Adrenal gland (tissue), 12 donors: ENCODE results near the gene S100A7A. TPM values are rescaled to one million over a fixed set of nuclear protein-coding genes. Genes with fewer than 3 reads are reported as not detected.
"Not testable (repeated sequence)": the region's sequence is repeated elsewhere in the genome, so short reads cannot be mapped to it uniquely, and the experiment has no call there.

ENCODE experiments used
- DNase-seq, 7 donors: peaks; one replicate each; pipeline ENCODE4 v3.0.0-alpha.2; 2019 to 2020
- H3K27ac ChIP-seq, 5 donors: fragments of 200-600 bp; sonication (generic) in 4 of 5; 1 replicate in 3 of 5; 2 replicates in 2 of 5; pipeline versions ENCODE4 v1.5.1 to v1.8.0; 2016 to 2020; ENCODE audit warnings: mild to moderate bottlenecking in 1 of 5
- H3K27me3 ChIP-seq: fragments of 200-600 bp; 2 replicates; pipeline ENCODE4 v1.8.0; 2021
- H3K36me3 ChIP-seq, 2 donors: fragments of 200-600 bp; replicated peaks in 1 of 2; 1 replicate in 1 of 2; 2 replicates in 1 of 2; pipeline versions ENCODE4 v1.5.1 to v1.8.0; 2018 to 2022
- H3K4me1 ChIP-seq, 2 donors: fragments of 200-600 bp; replicated peaks in 1 of 2; 1 replicate in 1 of 2; 2 replicates in 1 of 2; pipeline versions ENCODE4 v1.5.1 to v1.8.0; 2018 to 2021
- H3K4me3 ChIP-seq, 4 donors: fragments of 200-600 bp; sonication (generic) in 3 of 4; one replicate each; pipeline ENCODE4 v1.5.1; 2016 to 2018
- H3K9me3 ChIP-seq, 3 donors: fragments of 200-600 bp; sonication (generic) in 1 of 3; replicated peaks in 1 of 3; 1 replicate in 2 of 3; 2 replicates in 1 of 3; pipeline versions ENCODE4 v1.5.1 to v1.8.0; 2016 to 2021
- POLR2A ChIP-seq, 2 donors: fragments of 450-650 bp; IDR thresholded peaks; one replicate each; pipeline ENCODE4 v1.6.1; 2017; ENCODE audit warnings: antibody characterized with exemption in 2 of 2, mild to moderate bottlenecking in 2 of 2, moderate library complexity in 1 of 2
- WGBS, 4 donors: extraction: QIAGEN DNeasy Blood & Tissue Kit in 2 of 4; methylation state at CpG; one replicate each; pipeline versions ENCODE4 v1.1.5 to v1.1.7; 2013 to 2017; 5-methylcytosine and 5-hydroxymethylcytosine counted together
- intact Hi-C, 2 donors: fragments of 100-400 bp; cut with DNase I; formaldehyde crosslinking; loops; one replicate each; pipeline versions ENCODE4 v1.14.1 to v1.15.0; 2022 to 2023
- polyA plus RNA-seq, 3 donors: library from polyadenylated mRNA; stranded (reverse); fragments of 200-250 nt in 2 of 3; fragments of 350-450 nt in 1 of 3; fragmentation: Illumina TruSeq in 1 of 3; extraction: RNeasy Lipid Tissue Mini Kit (QIAGEN cat#74804) in 1 of 3; gene quantifications; one replicate each; pipeline ENCODE4 v1.2.3, GENCODE V29; 2013 to 2014
- total RNA-seq, 9 donors: library from RNA; depleted of rRNA in 4 of 9; stranded (reverse); fragments of >200 nt in 4 of 9; fragments of 120-200 nt in 1 of 9; fragmentation: NEBNext Ultra II Directional in 1 of 9; extraction: Animal tissue kit (Norgen Biotek cat#: 25700) in 1 of 9; gene quantifications; one replicate each; pipeline versions ENCODE4 v1.1.0 to v1.2.4, GENCODE V29; 2013 to 2023
- TF ChIP-seq, protein P1 (sequence below), 6 experiments: fragments of 450-650 bp in 4 of 6; fragments of 200-600 bp in 2 of 6; sonication (generic) in 1 of 6; IDR thresholded peaks; 1 replicate in 5 of 6; 2 replicates in 1 of 6; pipeline versions ENCODE4 v1.5.1 to v1.8.0; 2016 to 2021; ENCODE audit warnings: antibody characterized with exemption in 6 of 6, mild to moderate bottlenecking in 2 of 6, moderate library complexity in 1 of 6
- donor health status: healthy with polysubstance abuse.
- donor health status: Bipolar disorder and iron deficiency.
- donor health status: DM: yes; HTN: yes; CAD: no.
- donor health status: DM: no; HTN: no; CAD: no.
- donor health status: DM: no; HTN: no; CAD: no.
- donor health status: DM: yes; HTN: yes; CAD: no.

S100A7A gene
- total and polyA plus RNA-seq, 12 donors, result not detected

DNA sequence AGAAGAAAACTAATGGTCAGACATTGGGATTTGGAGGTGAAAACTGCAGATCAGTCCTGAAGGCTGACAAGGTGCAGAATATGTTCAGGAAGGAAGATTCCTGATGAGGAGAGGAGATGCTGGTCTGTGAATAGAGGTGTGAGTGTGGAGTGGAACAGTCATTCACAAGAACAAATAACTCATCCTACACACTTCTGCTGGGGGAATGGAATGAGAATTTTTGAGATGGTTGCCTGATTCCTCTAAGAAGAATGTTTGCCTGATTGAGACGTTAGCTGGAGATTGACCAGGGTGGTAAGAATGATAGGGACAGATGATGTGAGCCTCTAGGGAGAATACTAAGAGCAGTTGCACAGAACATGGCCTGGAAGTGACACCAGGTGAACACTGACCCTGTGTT, 40.1 kb downstream of the S100A7A start:
- DNase-seq, result no peak
- H3K36me3 ChIP-seq, result no peaks in the 10 kb centered on the region
- no peak overlapping the region for H3K27ac ChIP-seq
- 30 to 73% (median 45%) methylated on average over 1 of the region's 1 CpG for WGBS, 4 donors
- intact Hi-C loops, result loop anchor here in 1 of 2 donors (5.0 kb wide), 1 partner anchor 41 kb away; no protein-coding TSS in a partner anchor
- H3K4me3 ChIP-seq, result no peak overlapping the region
- H3K4me1 ChIP-seq, result no peaks in the 10 kb centered on the region
- H3K9me3 ChIP-seq, result no peaks in the 10 kb centered on the region
- no peaks in the 10 kb centered on the region for H3K27me3 ChIP-seq
- TF ChIP-seq, protein P1, sequence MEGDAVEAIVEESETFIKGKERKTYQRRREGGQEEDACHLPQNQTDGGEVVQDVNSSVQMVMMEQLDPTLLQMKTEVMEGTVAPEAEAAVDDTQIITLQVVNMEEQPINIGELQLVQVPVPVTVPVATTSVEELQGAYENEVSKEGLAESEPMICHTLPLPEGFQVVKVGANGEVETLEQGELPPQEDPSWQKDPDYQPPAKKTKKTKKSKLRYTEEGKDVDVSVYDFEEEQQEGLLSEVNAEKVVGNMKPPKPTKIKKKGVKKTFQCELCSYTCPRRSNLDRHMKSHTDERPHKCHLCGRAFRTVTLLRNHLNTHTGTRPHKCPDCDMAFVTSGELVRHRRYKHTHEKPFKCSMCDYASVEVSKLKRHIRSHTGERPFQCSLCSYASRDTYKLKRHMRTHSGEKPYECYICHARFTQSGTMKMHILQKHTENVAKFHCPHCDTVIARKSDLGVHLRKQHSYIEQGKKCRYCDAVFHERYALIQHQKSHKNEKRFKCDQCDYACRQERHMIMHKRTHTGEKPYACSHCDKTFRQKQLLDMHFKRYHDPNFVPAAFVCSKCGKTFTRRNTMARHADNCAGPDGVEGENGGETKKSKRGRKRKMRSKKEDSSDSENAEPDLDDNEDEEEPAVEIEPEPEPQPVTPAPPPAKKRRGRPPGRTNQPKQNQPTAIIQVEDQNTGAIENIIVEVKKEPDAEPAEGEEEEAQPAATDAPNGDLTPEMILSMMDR (IDR thresholded peaks at IDR 0.05), result no peak
- TF ChIP-seq POLR2A (IDR thresholded peaks at IDR 0.05), result no peak

DNA sequence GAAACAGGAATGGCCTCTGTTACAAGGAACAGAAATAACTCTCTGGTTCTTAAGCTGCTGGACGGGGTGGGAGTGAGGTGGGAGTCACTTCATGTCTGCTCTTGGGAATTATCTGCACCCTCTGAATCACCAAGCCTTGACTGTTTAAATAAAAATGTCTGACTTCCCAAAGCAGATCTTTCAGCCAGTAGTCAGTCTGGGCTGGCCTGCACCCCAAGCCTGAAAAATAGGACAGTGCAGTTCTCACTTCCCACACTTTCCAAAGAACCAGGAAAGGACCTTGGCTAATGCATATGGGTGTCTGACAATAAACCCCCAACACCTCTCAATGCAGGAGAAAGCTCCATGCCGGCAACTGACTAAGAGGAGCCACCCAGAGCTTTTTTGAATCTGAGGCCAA, 43.3 kb downstream of the S100A7A start:
- no peaks in the 10 kb centered on the region for H3K36me3 ChIP-seq
- intact Hi-C loops, result loop anchor here in 1 of 2 donors (5.0 kb wide), 1 partner anchor 38 kb away; no protein-coding TSS in a partner anchor
- H3K4me3 ChIP-seq, result no peak overlapping the region
- WGBS, 4 donors, result 70 to 87% (median 83%) methylated on average over 1 to 2 of the region's 2 CpGs
- TF ChIP-seq, protein P1 (IDR thresholded peaks at IDR 0.05), result no peak
- TF ChIP-seq POLR2A (IDR thresholded peaks at IDR 0.05), result no peak
- H3K27ac ChIP-seq, result no peak overlapping the region
- no peaks in the 10 kb centered on the region for H3K9me3 ChIP-seq
- no peaks in the 10 kb centered on the region for H3K4me1 ChIP-seq
- DNase-seq, result no peak
- H3K27me3 ChIP-seq, result no peaks in the 10 kb centered on the region

DNA sequence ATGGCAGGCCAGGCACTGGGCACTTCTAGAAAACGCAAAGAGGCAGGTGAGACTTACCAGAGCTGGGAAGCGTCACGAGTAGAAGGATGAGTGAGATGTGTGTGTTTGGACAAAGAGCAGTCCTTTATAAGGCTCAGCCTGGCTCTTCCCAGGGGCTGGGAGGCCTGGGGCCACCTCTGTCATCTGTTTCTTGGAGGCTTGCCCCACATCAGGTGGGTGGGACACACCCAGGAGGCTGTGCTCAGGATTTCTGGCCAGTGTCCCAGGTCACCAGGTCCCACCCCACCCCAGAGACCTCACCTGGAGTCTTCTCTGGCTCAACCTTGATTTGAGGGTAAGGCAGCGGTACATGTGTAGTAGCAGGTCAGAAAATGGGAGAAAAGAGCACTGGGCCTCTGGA, 44.2 kb downstream of the S100A7A start, which contains the start of gene S100A7:
S100A7 (minus strand) TSS at position 101 of the 400 bp plus-strand sequence. CDS start 1,638 bp downstream, outside the sequence.
- Histone ChIP-seq H3K27me3 (no peaks in the 10 kb centered on the region), H3K4me3 (no peak within 1 kb of the TSS), H3K4me1 (no peaks in the 10 kb centered on the region), H3K9me3 (no peaks in the 10 kb centered on the region), H3K27ac (no peak within 1 kb of the TSS), H3K36me3 (no peaks in the 10 kb centered on the region)
- 82 to 89% (median 83%) methylated on average over 3 to 4 of the region's 4 CpGs for WGBS, 4 donors
- intact Hi-C loops, result no loop called here
- DNase-seq, result no peak
- TF ChIP-seq, protein P1 (IDR thresholded peaks at IDR 0.05), result no peak
- no peak for TF ChIP-seq POLR2A (IDR thresholded peaks at IDR 0.05)

DNA sequence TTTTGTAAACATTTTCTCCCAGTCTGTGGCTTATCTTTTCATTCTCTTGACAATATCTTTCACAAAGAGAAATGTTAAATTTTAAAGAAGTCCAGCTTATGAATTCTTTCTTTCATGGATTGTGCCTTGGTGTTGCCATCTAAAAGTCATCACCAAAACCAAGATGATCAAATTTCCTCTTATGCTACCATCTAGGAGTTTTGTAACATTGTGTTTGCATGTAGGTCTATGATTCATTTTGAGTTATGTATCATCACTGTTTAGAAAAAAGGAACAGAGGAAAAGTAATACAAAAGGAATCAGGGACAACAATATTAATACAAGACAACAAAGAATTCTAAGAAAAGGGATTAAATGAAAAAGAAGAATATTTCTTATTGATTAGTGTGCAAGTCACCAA, 46.4 kb downstream of the S100A7A start:
- H3K27ac ChIP-seq, H3K36me3 ChIP-seq, H3K27me3 ChIP-seq, DNase-seq, H3K9me3 ChIP-seq, intact Hi-C loops, H3K4me1 ChIP-seq, H3K4me3 ChIP-seq: not testable (repeated sequence)
